Breast epithelium (tissue), 3 donors: ENCODE data around the gene VAMP8.

Experiments
- CTCF ChIP-seq, 3 donors: fragments of 450-650 bp; IDR thresholded peaks; one replicate each; pipeline ENCODE4 v1.5.1; 2016 to 2017; ENCODE audit warnings: antibody characterized with exemption in 3 of 3, mild to moderate bottlenecking in 3 of 3, moderate library complexity in 3 of 3
- POLR2A ChIP-seq: fragments of 450-650 bp; IDR thresholded peaks from one replicate; pipeline ENCODE4 v1.6.1; 2016; ENCODE audit warnings: antibody characterized with exemption, mild to moderate bottlenecking, moderate library complexity

GRCh38 chr2:85600951-85601770 lies 23.8 kb downstream of the VAMP8 start:
- TF ChIP-seq CTCF (IDR thresholded peaks at IDR 0.05), result no peak
- TF ChIP-seq POLR2A, result no peak
